Right lobe of liver (tissue), 6 donors: ENCODE measurements around the gene TTI1. TPM values are rescaled to one million over a fixed set of nuclear protein-coding genes. Genes with fewer than 3 reads are reported as not detected.
A peak's percentile ranks its signal among the peaks of the same experiment; 100 is the strongest.

ENCODE experiments used
- ATAC-seq, 4 donors: fragments of 200-7000 bp; cut with Tn5 transposase; one replicate each; pipeline ENCODE4 v1.9.1; 2020; ENCODE audit warnings: mild to moderate bottlenecking in 4 of 4, moderate library complexity in 4 of 4
- DNase-seq, 3 donors: peaks; one replicate each; pipeline ENCODE4 v3.0.0-alpha.2; 2020
- H3K27ac ChIP-seq, 3 donors: fragments of 200-600 bp; one replicate each; pipeline ENCODE4 v1.8.0; 2022
- H3K27me3 ChIP-seq, 2 donors: fragments of 200-600 bp; one replicate each; pipeline ENCODE4 v1.8.0; 2022
- H3K36me3 ChIP-seq, 4 donors: fragments of 200-600 bp; sonication (generic) in 1 of 4; one replicate each; pipeline versions ENCODE4 v1.5.1 to v1.8.0; 2017 to 2022; ENCODE audit warnings: control low read depth in 1 of 4
- H3K4me1 ChIP-seq, 4 donors: fragments of 200-600 bp; sonication (generic) in 1 of 4; one replicate each; pipeline versions ENCODE4 v1.5.1 to v1.8.0; 2017 to 2022; ENCODE audit warnings: control low read depth in 1 of 4
- H3K4me3 ChIP-seq, 3 donors: fragments of 200-600 bp; one replicate each; pipeline ENCODE4 v1.8.0; 2022
- H3K9me3 ChIP-seq, 4 donors: fragments of 200-600 bp; sonication (generic) in 1 of 4; one replicate each; pipeline versions ENCODE4 v1.5.1 to v1.8.0; 2017 to 2022; ENCODE audit warnings: control low read depth in 1 of 4
- POLR2A ChIP-seq: fragments of 450-650 bp; IDR thresholded peaks from one replicate; pipeline ENCODE4 v1.6.1; 2017; ENCODE audit warnings: antibody characterized with exemption, mild to moderate bottlenecking
- WGBS: methylation state at CpG from one replicate; pipeline ENCODE4 v1.1.6; 2018; ENCODE audit warnings: low coverage, low lambda C conversion rate; ENCODE audit not compliant: insufficient coverage; ENCODE audit errors: missing lambda C conversion rate; 5-methylcytosine and 5-hydroxymethylcytosine counted together
- intact Hi-C, 2 donors: fragments of 100-400 bp; cut with DNase I; formaldehyde crosslinking; loops; one replicate each; pipeline versions ENCODE4 v1.11.2 to v1.14.1; 2022
- total RNA-seq, 6 experiments: library from RNA; depleted of rRNA in 2 of 6; stranded (reverse); fragments of >200 nt in 2 of 6; fragmentation: NEBNext Ultra II Directional in 3 of 6; extraction: Animal tissue kit (Norgen Biotek cat#: 25700) in 3 of 6; gene quantifications; one replicate each; pipeline versions ENCODE4 v1.1.0 to v1.2.4, GENCODE V29; 2016 to 2023
- TF ChIP-seq, protein P1 (sequence below), 4 donors: fragments of 200-600 bp in 3 of 4; fragments of 450-650 bp in 1 of 4; IDR thresholded peaks; one replicate each; pipeline versions ENCODE4 v1.5.1 to v1.8.0; 2016 to 2022; ENCODE audit warnings: antibody characterized with exemption in 4 of 4, mild to moderate bottlenecking in 2 of 4
- donor health status: DM: no; HTN: yes; CAD: no.
- donor health status: DM: no; HTN: no; CAD: no.
- donor health status: DM: no; HTN: no; CAD: no.
- donor health status: DM: no; HTN: yes; CAD: no.
- donor health status: DM: no; HTN: yes; CAD: no.

Gene TTI1
- total RNA-seq, 6 experiments from 2014 or later, result 8.6 to 14.3 (median 11.3) TPM

DNA sequence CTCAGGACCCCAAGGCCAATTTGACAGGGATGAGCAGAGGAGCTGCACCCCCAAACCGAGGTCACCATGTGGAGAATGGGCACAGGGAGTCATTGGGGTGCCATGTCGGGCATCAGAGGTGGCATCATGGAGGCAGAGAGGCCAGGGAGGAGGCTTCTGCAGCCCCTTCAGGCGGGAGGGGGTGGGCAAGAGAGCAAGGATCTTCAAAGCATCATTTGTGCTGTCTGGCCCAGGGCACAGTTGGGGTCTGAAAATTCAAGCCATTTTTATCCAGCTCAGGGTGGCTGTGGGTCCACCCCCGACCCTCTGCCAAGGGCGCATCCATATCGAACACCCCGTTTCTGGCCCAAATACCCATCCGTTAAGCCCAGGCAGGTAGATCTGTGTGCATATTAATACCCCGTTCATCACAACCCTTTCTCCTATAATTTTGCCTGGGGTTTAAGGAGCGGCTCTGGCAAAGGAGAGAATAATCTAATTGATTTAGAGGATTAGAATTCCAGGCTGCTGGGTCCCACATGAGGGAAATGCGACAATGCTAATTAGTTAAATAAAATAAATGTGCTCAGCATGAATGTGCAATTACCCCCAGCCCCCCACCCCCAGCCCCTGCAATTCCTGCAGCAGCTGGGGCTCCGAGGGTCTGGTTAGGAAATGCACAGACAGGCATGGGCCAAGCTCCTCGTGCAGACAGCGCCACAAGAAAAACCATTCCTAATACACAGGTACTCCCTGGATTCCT is 98.5 kb downstream of the TTI1 start:
- H3K4me3 ChIP-seq, result no peak overlapping the region
- no peaks in the 10 kb centered on the region for H3K36me3 ChIP-seq
- ATAC-seq (no peak), DNase-seq (no peak)
- TF ChIP-seq, protein P1, sequence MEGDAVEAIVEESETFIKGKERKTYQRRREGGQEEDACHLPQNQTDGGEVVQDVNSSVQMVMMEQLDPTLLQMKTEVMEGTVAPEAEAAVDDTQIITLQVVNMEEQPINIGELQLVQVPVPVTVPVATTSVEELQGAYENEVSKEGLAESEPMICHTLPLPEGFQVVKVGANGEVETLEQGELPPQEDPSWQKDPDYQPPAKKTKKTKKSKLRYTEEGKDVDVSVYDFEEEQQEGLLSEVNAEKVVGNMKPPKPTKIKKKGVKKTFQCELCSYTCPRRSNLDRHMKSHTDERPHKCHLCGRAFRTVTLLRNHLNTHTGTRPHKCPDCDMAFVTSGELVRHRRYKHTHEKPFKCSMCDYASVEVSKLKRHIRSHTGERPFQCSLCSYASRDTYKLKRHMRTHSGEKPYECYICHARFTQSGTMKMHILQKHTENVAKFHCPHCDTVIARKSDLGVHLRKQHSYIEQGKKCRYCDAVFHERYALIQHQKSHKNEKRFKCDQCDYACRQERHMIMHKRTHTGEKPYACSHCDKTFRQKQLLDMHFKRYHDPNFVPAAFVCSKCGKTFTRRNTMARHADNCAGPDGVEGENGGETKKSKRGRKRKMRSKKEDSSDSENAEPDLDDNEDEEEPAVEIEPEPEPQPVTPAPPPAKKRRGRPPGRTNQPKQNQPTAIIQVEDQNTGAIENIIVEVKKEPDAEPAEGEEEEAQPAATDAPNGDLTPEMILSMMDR (IDR thresholded peaks at IDR 0.05), result no peak
- TF ChIP-seq POLR2A, result no peak
- H3K27ac ChIP-seq, result no peak overlapping the region
- no peaks in the 10 kb centered on the region for H3K9me3 ChIP-seq
- no peaks in the 10 kb centered on the region for H3K4me1 ChIP-seq
- WGBS, result 79% methylated on average over 7 of the region's 14 CpGs
- no peaks in the 10 kb centered on the region for H3K27me3 ChIP-seq
- intact Hi-C loops, result no loop called here

DNA sequence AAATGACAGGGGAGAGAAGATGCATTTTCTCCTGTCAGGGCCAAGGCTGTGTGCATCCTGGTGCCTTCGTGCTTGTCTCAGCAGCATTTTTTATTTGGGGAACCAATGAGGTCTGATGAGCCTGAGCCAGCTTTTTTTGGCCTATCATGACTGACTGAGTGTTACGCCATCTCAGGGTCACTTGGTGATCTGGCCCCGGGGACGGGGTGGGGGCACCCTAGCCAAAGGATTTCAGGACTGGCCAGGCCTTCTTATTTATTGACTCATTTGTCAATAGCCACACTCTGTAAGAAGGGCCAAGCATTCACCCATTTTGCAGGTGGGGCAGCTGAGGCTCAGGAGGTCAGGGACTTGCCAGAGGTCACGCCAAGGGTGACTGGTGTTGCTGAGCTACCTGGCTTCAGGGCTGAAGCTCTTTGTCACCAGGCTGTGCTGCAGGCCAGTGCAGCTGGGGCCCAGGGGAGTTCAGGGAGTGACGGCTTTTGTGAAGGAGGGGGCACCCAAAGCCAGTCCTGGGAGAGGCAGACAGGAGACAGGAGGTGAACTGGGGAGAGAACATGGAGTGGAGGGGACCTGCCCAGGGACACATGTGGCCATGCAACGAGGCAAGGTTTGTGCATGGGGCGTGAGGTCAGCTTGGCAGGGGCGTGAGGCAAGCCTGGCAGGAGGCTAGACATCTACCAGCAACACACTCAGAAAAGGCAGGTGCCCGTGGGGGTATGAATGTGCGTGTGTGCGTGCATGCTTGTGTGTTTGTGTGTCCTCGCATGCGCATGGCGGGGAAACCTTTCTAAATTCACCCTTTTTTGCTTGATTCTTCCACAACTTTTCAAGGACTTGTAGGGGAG is 99.2 kb downstream of the TTI1 start:
- no peak overlapping the region for H3K4me3 ChIP-seq
- intact Hi-C loops, result no loop called here
- no peaks in the 10 kb centered on the region for H3K36me3 ChIP-seq
- no peaks in the 10 kb centered on the region for H3K9me3 ChIP-seq
- TF ChIP-seq POLR2A, result no peak
- TF ChIP-seq, protein P1 (IDR thresholded peaks at IDR 0.05), result no peak
- no peaks in the 10 kb centered on the region for H3K4me1 ChIP-seq
- peak in 1 of 3 donors; percentile 65 for DNase-seq
- 66% methylated on average over 3 of the region's 15 CpGs for WGBS
- no peak overlapping the region for H3K27ac ChIP-seq
- peak; percentile 36 to 86 (median 55) for ATAC-seq
- H3K27me3 ChIP-seq, result no peaks in the 10 kb centered on the region

Other genes starting within 250 kb of the TTI1 start
- 10 to 100 TPM in 1 of 6 experiments, 1 to 10 TPM in 3, under 1 TPM in 2; 0.56 to 10.7 (median 1.8) TPM for gene VSTM2L, start 130.3 kb downstream of the TTI1 start, total RNA-seq
- 100 to 1,000 TPM in 1 of 6 experiments, 10 to 100 TPM in 5; 25.0 to 153 (median 37.9) TPM for gene RPRD1B, start 290 bp upstream of the TTI1 start, total RNA-seq
- gene TGM2, start 131.8 kb upstream of the TTI1 start, total RNA-seq, result 100 to 1,000 TPM; 135 to 940 (median 474) TPM
- gene KIAA1755, start 227.3 kb upstream of the TTI1 start, total RNA-seq, result 1 to 10 TPM in 4 of 6 experiments, under 1 TPM in 2; 0.06 to 2.7 (median 1.5) TPM